GM12873 (cell line): ENCODE measurements around the gene USP25.

ENCODE experiments used
- TF ChIP-seq, protein P1 (sequence below): IDR thresholded peaks from 2 replicates; pipeline ENCODE4 v1.5.1; 2012; ENCODE audit warnings: low read depth, mild to moderate bottlenecking, moderate library complexity, low read length, control low read depth; ENCODE audit not compliant: insufficient read depth; ENCODE audit errors: missing control alignments

USP25 gene

GRCh38 chr21:15692711-15693110, 37.1 kb upstream of the USP25 start:
- TF ChIP-seq, protein P1, sequence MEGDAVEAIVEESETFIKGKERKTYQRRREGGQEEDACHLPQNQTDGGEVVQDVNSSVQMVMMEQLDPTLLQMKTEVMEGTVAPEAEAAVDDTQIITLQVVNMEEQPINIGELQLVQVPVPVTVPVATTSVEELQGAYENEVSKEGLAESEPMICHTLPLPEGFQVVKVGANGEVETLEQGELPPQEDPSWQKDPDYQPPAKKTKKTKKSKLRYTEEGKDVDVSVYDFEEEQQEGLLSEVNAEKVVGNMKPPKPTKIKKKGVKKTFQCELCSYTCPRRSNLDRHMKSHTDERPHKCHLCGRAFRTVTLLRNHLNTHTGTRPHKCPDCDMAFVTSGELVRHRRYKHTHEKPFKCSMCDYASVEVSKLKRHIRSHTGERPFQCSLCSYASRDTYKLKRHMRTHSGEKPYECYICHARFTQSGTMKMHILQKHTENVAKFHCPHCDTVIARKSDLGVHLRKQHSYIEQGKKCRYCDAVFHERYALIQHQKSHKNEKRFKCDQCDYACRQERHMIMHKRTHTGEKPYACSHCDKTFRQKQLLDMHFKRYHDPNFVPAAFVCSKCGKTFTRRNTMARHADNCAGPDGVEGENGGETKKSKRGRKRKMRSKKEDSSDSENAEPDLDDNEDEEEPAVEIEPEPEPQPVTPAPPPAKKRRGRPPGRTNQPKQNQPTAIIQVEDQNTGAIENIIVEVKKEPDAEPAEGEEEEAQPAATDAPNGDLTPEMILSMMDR = no peak

GRCh38 chr21:15695241-15695640, 34.5 kb upstream of the USP25 start:
- TF ChIP-seq, protein P1 = no peak

GRCh38 chr21:15701830-15702229, 28.0 kb upstream of the USP25 start:
- TF ChIP-seq, protein P1 = no peak

GRCh38 chr21:15703932-15704331, 25.9 kb upstream of the USP25 start:
- TF ChIP-seq, protein P1 = no peak

- TF ChIP-seq, protein P1 = no peak
Measured at GRCh38 chr21:15706696-15707095, 23.1 kb upstream of the USP25 start.

DNA sequence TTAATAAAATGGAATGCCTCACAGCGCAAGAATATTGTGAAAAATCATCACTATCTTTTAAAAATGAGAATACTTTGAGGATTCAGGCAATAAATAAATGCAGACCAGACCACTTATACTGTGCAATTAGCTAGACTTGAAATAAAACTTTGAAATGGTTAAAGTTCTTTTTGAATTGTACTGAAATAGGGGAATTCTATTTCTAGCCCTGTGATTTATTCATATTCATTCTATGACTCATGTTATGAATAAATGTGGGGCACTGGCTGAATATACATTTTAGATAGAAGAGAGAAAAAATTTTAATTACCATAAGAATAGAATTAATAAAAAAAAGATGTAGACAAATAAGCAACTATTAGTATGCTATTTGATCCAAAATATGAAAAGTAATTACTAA, 16.4 kb upstream of the USP25 start:
- TF ChIP-seq, protein P1 = no peak

DNA sequence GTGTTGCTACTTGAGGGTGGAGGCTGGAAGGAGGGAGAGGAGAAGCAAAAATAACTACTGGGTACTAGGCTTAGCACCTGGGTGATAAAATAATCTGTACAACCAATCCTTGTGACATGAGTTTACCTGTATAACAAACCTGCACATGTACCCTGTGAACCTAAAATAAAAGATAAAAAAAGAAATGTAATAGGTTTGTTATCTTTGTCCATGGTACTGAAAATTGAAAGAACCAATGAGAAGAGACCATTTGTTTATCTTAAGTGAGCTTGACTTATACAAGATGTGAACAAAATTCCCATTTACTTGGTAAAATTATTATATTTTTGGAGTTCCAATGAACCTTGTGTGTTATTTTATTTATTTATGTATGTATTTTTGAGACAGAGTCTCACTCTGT, 11.1 kb upstream of the USP25 start:
- TF ChIP-seq, protein P1 = no peak
